Measurements from ENCODE around the gene NEK6.

- TF ChIP-seq MAX (IDR thresholded peaks at IDR 0.05) (no peak), NR3C1 (IDR thresholded peaks at IDR 0.05) (no peak)
Observed at GRCh38 chr9:124216474-124217176, 41.1 kb upstream of the NEK6 start.
